SIG-M5 treated with dmso at 0.1 percent for 504 hours (cell line): ENCODE data around the gene SUGCT.
"Not testable (repeated sequence)": the region's sequence is repeated elsewhere in the genome, so short reads cannot be mapped to it uniquely, and the experiment has no call there.

ENCODE experiments used
- DNase-seq: peaks from one replicate; lab custom pipeline; 2025; ENCODE audit not compliant: unreplicated experiment; lab: John Stamatoyannopoulos, UW

The SUGCT gene

GRCh38 chr7:40604601-40605438 lies 470.0 kb downstream of the SUGCT start:
- DNase-seq: peak; percentile 32

GRCh38 chr7:40608321-40609075 lies 473.7 kb downstream of the SUGCT start:
- no peak for DNase-seq

GRCh38 chr7:40610461-40610860 lies 475.7 kb downstream of the SUGCT start:
- no peak for DNase-seq

- no peak for DNase-seq
Observed at GRCh38 chr7:40611095-40611871, 476.5 kb downstream of the SUGCT start.

GRCh38 chr7:40612298-40612697 lies 477.5 kb downstream of the SUGCT start:
- DNase-seq: no peak

- DNase-seq: no peak
Observed at GRCh38 chr7:40619647-40620046, 484.8 kb downstream of the SUGCT start.

- DNase-seq: no peak
Observed at GRCh38 chr7:40621592-40621998, 486.8 kb downstream of the SUGCT start.

- no peak for DNase-seq
Observed at GRCh38 chr7:40622941-40623501, 488.2 kb downstream of the SUGCT start.

GRCh38 chr7:40623863-40624262 lies 489.1 kb downstream of the SUGCT start:
- DNase-seq: no peak

GRCh38 chr7:40627361-40627760 lies 492.6 kb downstream of the SUGCT start:
- DNase-seq: not testable (repeated sequence)

GRCh38 chr7:40629891-40630290 lies 495.1 kb downstream of the SUGCT start:
- no peak for DNase-seq

GRCh38 chr7:40634118-40634517 lies 499.3 kb downstream of the SUGCT start:
- no peak for DNase-seq

GRCh38 chr7:40638545-40639320 lies 503.9 kb downstream of the SUGCT start:
- DNase-seq: no peak

- no peak for DNase-seq
Observed at GRCh38 chr7:40640566-40640965, 505.8 kb downstream of the SUGCT start.

- no peak for DNase-seq
Observed at GRCh38 chr7:40641701-40642100, 506.9 kb downstream of the SUGCT start.

- DNase-seq: no peak
Observed at GRCh38 chr7:40643664-40644063, 508.9 kb downstream of the SUGCT start.

GRCh38 chr7:40644454-40645188 lies 509.8 kb downstream of the SUGCT start:
- no peak for DNase-seq

- DNase-seq: no peak
Observed at GRCh38 chr7:40645197-40645596, 510.4 kb downstream of the SUGCT start.

GRCh38 chr7:40646717-40647116 lies 511.9 kb downstream of the SUGCT start:
- DNase-seq: no peak

GRCh38 chr7:40647719-40648118 lies 512.9 kb downstream of the SUGCT start:
- DNase-seq: no peak
